Activated CD8-positive, alpha-beta T cell treated with anti-CD3 and anti-CD28 coated beads for 36 hours (primary cell): ENCODE data around the gene B4GALNT3. TPM values are rescaled to one million over a fixed set of nuclear protein-coding genes. Genes with fewer than 3 reads are reported as not detected.

Experiments
- ATAC-seq: fragments of 200-7000 bp; cut with Tn5 transposase; one replicate; pipeline ENCODE4 v1.10.0; 2021; ENCODE audit warnings: mild to moderate bottlenecking, moderate library complexity
- CTCF ChIA-PET: fragments of 350-600 bp; sonication (Branson Sonifier 250); formaldehyde crosslinking; loops from one replicate; lab custom pipeline; 2021; ENCODE audit warnings: antibody characterized with exemption; lab: Charles Lee
- POLR2A ChIA-PET: fragments of 350-600 bp; sonication (Branson Sonifier 250); formaldehyde crosslinking; loops from one replicate; lab custom pipeline; 2021; ENCODE audit warnings: antibody characterized with exemption; lab: Charles Lee
- DNase-seq: peaks from one replicate; pipeline ENCODE4 v3.0.0-alpha.2; 2020
- H3K27ac Mint-ChIP-seq: one replicate; pipeline ENCODE4 v1.8.0; 2021; ENCODE audit warnings: mild to moderate bottlenecking, mixed read lengths
- H3K27me3 Mint-ChIP-seq: one replicate; pipeline ENCODE4 v1.8.0; 2021; ENCODE audit warnings: mixed read lengths
- H3K36me3 Mint-ChIP-seq: one replicate; pipeline ENCODE4 v1.8.0; 2021; ENCODE audit warnings: low read depth, mixed read lengths
- H3K4me1 Mint-ChIP-seq: one replicate; pipeline ENCODE4 v1.8.0; 2021; ENCODE audit warnings: low read depth, mixed read lengths
- H3K4me3 Mint-ChIP-seq: one replicate; pipeline ENCODE4 v1.8.0; 2021; ENCODE audit warnings: mild to moderate bottlenecking, moderate library complexity, mixed read lengths
- H3K9me3 Mint-ChIP-seq: one replicate; pipeline ENCODE4 v1.8.0; 2021; ENCODE audit warnings: mixed read lengths
- intact Hi-C: fragments of 100-400 bp; cut with micrococcal nuclease; formaldehyde crosslinking; loops from one replicate; pipeline ENCODE4 v1.10.0; 2022
- total RNA-seq, 2 experiments: library from RNA; stranded (reverse); gene quantifications; one replicate each; pipeline ENCODE4 v1.2.3, GENCODE V29; 2021
- TF ChIP-seq, protein P1 (sequence below): fragments of 200-600 bp; IDR thresholded peaks from one replicate; pipeline ENCODE4 v1.8.0; 2022; ENCODE audit warnings: antibody characterized with exemption, mild to moderate bottlenecking

The B4GALNT3 gene
- total RNA-seq, 2 experiments from 2014 or later, result 2.8 to 3.4 TPM

DNA sequence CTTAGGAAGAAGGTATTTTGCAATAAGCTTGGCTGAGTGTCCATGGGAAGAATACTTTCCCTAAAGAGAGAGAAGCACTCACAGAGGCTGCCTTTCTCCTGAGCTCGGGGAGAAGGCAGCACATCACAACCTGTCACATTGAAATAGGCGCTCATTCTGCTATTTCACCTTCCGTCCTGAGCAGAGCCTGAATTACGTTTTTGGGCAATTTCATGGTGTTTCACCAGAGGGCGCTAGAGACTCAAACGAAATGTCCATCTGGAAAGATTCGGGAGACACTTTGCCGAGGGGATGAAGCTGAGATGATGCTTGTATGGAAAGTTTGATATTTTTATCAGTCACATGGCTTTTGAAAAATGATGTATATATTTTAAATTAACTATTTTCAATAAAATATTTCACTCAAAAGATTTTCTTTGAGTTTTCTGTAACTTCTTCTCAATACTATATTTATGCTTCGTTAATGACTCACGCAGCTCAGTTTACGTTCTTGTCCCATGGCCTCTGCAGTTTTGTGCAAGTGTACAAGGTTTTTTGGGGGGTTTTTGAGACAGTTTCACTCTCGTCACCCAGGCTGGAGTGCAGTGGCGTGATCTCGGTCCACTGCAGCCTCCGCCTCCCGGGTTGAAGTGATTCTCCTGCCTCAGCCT is 17.4 kb upstream of the B4GALNT3 start:
- Mint-ChIP-seq H3K36me3 (peaks cover 8% of the 10 kb centered on the region), H3K4me3 (no peak overlapping the region), H3K9me3 (no peaks in the 10 kb centered on the region), H3K4me1 (no peaks in the 10 kb centered on the region), H3K27me3 (peaks cover 2% of the 10 kb centered on the region), H3K27ac (no peak overlapping the region)
- ChIA-PET CTCF (interaction anchor here (0.7 to 4.1 kb wide), 28 partner anchors 8 to 507 kb away, joined by 3 to 32 read pairs (median 4); partner anchors contain the start of genes CCDC77 and RAD52), POLR2A (no interaction called here)
- TF ChIP-seq, protein P1, sequence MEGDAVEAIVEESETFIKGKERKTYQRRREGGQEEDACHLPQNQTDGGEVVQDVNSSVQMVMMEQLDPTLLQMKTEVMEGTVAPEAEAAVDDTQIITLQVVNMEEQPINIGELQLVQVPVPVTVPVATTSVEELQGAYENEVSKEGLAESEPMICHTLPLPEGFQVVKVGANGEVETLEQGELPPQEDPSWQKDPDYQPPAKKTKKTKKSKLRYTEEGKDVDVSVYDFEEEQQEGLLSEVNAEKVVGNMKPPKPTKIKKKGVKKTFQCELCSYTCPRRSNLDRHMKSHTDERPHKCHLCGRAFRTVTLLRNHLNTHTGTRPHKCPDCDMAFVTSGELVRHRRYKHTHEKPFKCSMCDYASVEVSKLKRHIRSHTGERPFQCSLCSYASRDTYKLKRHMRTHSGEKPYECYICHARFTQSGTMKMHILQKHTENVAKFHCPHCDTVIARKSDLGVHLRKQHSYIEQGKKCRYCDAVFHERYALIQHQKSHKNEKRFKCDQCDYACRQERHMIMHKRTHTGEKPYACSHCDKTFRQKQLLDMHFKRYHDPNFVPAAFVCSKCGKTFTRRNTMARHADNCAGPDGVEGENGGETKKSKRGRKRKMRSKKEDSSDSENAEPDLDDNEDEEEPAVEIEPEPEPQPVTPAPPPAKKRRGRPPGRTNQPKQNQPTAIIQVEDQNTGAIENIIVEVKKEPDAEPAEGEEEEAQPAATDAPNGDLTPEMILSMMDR, result peak; percentile 96
- DNase-seq (peak; percentile 63), ATAC-seq (peak; percentile 30)
- intact Hi-C loops, result no loop called here

DNA sequence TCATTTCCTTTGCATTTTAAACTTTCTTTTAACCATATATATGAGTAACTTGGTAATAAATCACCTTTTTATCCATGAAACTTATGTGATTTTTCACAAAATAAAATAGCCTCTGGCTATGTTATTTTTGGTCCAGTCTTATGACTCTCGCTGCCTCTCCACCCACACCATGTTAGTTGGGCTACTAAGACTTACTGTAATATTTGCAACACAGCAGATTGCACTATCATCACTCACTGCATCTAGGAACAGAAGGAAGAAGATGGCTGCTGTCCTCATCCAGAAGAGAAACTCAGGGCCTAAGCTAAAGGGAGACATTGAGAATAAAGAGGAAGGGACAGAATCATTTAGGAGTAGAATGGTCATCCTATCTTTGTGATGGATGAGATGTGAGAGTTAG is 12.6 kb upstream of the B4GALNT3 start:
- Mint-ChIP-seq H3K4me1 (no peaks in the 10 kb centered on the region), H3K36me3 (no peaks in the 10 kb centered on the region), H3K4me3 (no peak overlapping the region), H3K27me3 (peaks cover 7% of the 10 kb centered on the region), H3K9me3 (no peaks in the 10 kb centered on the region), H3K27ac (no peak overlapping the region)
- DNase-seq (no peak), ATAC-seq (no peak)
- ChIA-PET POLR2A (no interaction called here), CTCF (interaction anchor here (0.6 to 1.8 kb wide), 2 partner anchors 24 to 100 kb away, joined by 4 to 12 read pairs; no protein-coding TSS in a partner anchor)
- TF ChIP-seq, protein P1, result no peak
- intact Hi-C loops, result no loop called here

DNA sequence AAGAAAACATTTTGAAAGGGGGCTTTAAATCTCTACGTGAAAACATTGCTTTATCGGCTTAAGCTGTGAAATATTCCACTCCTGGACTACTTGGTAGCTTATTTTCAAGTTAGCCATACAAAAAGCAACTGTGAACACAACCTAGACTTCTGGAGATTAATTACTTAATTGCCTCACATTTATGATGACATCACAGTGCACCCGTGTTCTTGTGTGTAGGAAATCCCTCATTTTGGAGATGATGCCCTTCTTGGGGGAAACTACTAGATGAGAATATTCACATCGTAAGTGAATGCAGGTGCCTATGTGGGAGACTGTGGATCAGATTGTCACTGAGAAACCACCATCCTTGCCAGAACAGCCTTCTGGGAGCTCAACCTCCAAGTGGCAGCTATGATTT is 10.5 kb upstream of the B4GALNT3 start:
- H3K9me3 Mint-ChIP-seq, result no peaks in the 10 kb centered on the region
- DNase-seq (no peak), ATAC-seq (no peak)
- intact Hi-C loops, result no loop called here
- H3K4me1 Mint-ChIP-seq, result no peaks in the 10 kb centered on the region
- ChIA-PET POLR2A (no interaction called here), CTCF (interaction anchor here (0.9 to 10.8 kb wide), 4 partner anchors 8 to 120 kb away, joined by 3 to 154 read pairs (median 59); no protein-coding TSS in a partner anchor)
- no peak overlapping the region for H3K27ac Mint-ChIP-seq
- no peak overlapping the region for H3K4me3 Mint-ChIP-seq
- H3K36me3 Mint-ChIP-seq, result no peaks in the 10 kb centered on the region
- TF ChIP-seq, protein P1, result no peak
- H3K27me3 Mint-ChIP-seq, result peaks cover 7% of the 10 kb centered on the region

DNA sequence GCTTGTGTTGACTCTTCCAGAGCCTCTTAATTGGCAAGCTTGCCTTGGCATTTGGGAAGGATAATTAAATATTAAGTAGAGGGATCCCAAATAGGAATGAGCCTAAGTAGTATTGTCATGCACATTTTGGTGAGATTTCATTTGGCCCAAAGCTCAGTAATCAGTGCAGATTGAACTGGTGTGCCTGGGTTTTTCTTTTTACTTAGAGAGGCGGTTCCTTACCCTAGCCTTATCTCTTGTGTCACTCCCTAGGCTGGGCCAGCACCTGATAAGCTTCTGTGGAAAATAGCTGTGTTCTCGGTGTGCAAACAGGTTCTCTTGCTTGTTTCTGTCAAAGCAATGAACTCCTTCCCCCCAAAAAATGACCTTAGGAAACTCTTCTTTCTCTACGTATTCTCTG is 9.3 kb upstream of the B4GALNT3 start:
- Mint-ChIP-seq H3K36me3 (no peaks in the 10 kb centered on the region), H3K9me3 (no peaks in the 10 kb centered on the region), H3K27me3 (peaks cover 7% of the 10 kb centered on the region), H3K4me3 (no peak overlapping the region), H3K4me1 (no peaks in the 10 kb centered on the region), H3K27ac (no peak overlapping the region)
- TF ChIP-seq, protein P1, result no peak
- ChIA-PET CTCF (interaction anchor here (1.3 to 10.8 kb wide), 4 partner anchors 8 to 97 kb away, joined by 5 to 154 read pairs (median 60); partner anchors contain the start of gene CCDC77), POLR2A (interaction anchor here (1.0 kb wide), 1 partner anchor 82 kb away, joined by 3 read pairs; no protein-coding TSS in a partner anchor)
- ATAC-seq (no peak), DNase-seq (no peak)
- intact Hi-C loops, result no loop called here

DNA sequence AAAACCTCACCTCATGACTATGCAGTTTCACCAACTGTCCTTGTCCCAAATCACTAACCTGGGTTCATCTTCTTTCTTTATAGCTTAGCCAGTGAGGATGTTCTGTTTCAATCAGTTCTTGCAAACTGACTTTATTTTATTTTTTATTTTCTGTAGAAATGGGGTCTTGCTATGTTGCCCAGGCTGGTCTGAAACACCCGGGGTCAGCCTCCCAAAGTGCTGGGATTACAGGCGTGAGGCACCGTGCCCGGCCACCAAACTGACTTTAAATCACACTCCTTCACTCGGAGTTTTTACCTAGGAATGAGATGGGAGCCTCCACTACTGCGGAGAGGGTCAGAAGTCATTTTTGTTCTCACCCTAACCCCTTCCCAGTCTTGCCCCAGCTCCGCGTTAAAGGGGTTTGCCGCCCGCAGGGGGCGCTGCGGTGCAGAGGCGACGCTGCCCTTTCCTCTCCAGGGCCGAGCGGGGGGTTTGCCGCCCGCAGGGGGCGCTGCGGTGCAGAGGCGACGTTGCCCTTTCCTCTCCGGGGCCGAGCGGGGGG is 7.0 kb upstream of the B4GALNT3 start:
- H3K9me3 Mint-ChIP-seq, result no peaks in the 10 kb centered on the region
- H3K27me3 Mint-ChIP-seq, result peaks cover 9% of the 10 kb centered on the region
- DNase-seq, result peak; percentile 91
- TF ChIP-seq, protein P1, result no peak
- ChIA-PET POLR2A (interaction anchor here (0.7 to 1.4 kb wide), 4 partner anchors 9 to 101 kb away, joined by 3 to 4 read pairs (median 3); no protein-coding TSS in a partner anchor), CTCF (interaction anchor here (0.6 to 10.8 kb wide), 28 partner anchors 10 to 380 kb away, joined by 3 to 154 read pairs (median 4); partner anchors contain the start of gene CCDC77)
- no peak overlapping the region for H3K27ac Mint-ChIP-seq
- intact Hi-C loops, result no loop called here
- H3K4me3 Mint-ChIP-seq, result no peak overlapping the region
- peaks cover 3% of the 10 kb centered on the region for H3K4me1 Mint-ChIP-seq
- peak; percentile 40 for ATAC-seq
- no peaks in the 10 kb centered on the region for H3K36me3 Mint-ChIP-seq
